Measurements from ENCODE around the gene MRPL11.
"Not testable (repeated sequence)": the region's sequence is repeated elsewhere in the genome, so short reads cannot be mapped to it uniquely, and the experiment has no call there.

GRCh38 chr11:66431287-66431686, 7.4 kb downstream of the MRPL11 start:
- TF ChIP-seq CTCF (IDR thresholded peaks at IDR 0.05); EP300 (IDR thresholded peaks at IDR 0.05; ENCODE audit: borderline replicate concordance in 1 of 2, low read depth in 1 of 2, low read length in 1 of 2); USF1 (IDR thresholded peaks at IDR 0.05; ENCODE audit: borderline replicate concordance, low read depth); MXI1 (IDR thresholded peaks at IDR 0.05; ENCODE audit: low read depth, low read length); POLR2AphosphoS5 (IDR thresholded peaks at IDR 0.05; ENCODE audit: low read depth, low read length); TAF1 (IDR thresholded peaks at IDR 0.05; ENCODE audit: borderline replicate concordance, low read depth, low read length); RFX5 (IDR thresholded peaks at IDR 0.05; ENCODE audit: low read length); IRF3 (IDR thresholded peaks at IDR 0.05; ENCODE audit: low read depth, low read length); REST (IDR thresholded peaks at IDR 0.05; ENCODE audit: low read depth, low read length); MAX (IDR thresholded peaks at IDR 0.05; ENCODE audit: low read depth); SMC3 (IDR thresholded peaks at IDR 0.05; ENCODE audit: low read depth, low read length): not testable (repeated sequence)

All from SK-N-SH (cell line).